IMR-90 (cell line): ENCODE data around the gene CITED2. TPM values are rescaled to one million over a fixed set of nuclear protein-coding genes. Genes with fewer than 3 reads are reported as not detected.

Source experiments
- ATAC-seq: fragments of 200-7000 bp; cut with Tn5 transposase; 2 replicates; pipeline ENCODE4 v1.9.1; 2020; ENCODE audit warnings: low read depth, mild to moderate bottlenecking, moderate library complexity
- BruUV-seq: library from RNA; stranded (reverse); fragments of 400-500 nt; replicated peaks from 2 replicates; lab custom pipeline; 2021; lab: Mats Ljungman, UMichigan
- CTCF ChIA-PET: fragments of 300-600 bp; formaldehyde crosslinking; extraction: SDS; loops from one replicate; lab custom pipeline; 2021; ENCODE audit warnings: antibody characterized with exemption; lab: Yijun Ruan, JAX
- POLR2A ChIA-PET: fragments of 300-600 bp; sonication (Branson Sonifier 250); formaldehyde crosslinking; loops from one replicate; lab custom pipeline; 2022; ENCODE audit warnings: antibody characterized with exemption; ENCODE audit not compliant: unreplicated experiment; lab: Charles Lee
- DNase-seq: peaks from one replicate; pipeline ENCODE4 v3.0.0; 2013
- H2AFZ ChIP-seq: replicated peaks from 2 replicates; pipeline ENCODE3; 2013; ENCODE audit warnings: low read length, mild to moderate bottlenecking; ENCODE audit not compliant: poor library complexity
- H2AK5ac ChIP-seq: 2 replicates; pipeline ENCODE4 v1.6.1; 2013; ENCODE audit warnings: low read depth, low read length, inconsistent platforms
- H2AK9ac ChIP-seq: replicated peaks from 2 replicates; pipeline ENCODE3; 2013; ENCODE audit warnings: mild to moderate bottlenecking, low read depth, low read length, moderate library complexity; ENCODE audit not compliant: poor library complexity
- H2BK120ac ChIP-seq: 2 replicates; pipeline ENCODE4 v1.6.1; 2013; ENCODE audit warnings: low read depth, low read length, inconsistent platforms
- H2BK15ac ChIP-seq: 3 replicates; pipeline ENCODE4 v1.6.1; 2013; ENCODE audit warnings: low read depth, low read length, inconsistent platforms
- H2BK20ac ChIP-seq: 2 replicates; pipeline ENCODE4 v1.6.1; 2013; ENCODE audit warnings: low read depth, mild to moderate bottlenecking, inconsistent platforms, low read length, moderate library complexity
- H2BK5ac ChIP-seq: 2 replicates; pipeline ENCODE4 v1.6.1; 2013; ENCODE audit warnings: mild to moderate bottlenecking, low read depth, low read length, inconsistent platforms; ENCODE audit not compliant: poor library complexity, severe bottlenecking
- H3K14ac ChIP-seq: replicated peaks from 2 replicates; pipeline ENCODE4 v1.6.1; 2013; ENCODE audit warnings: low read depth, low read length, inconsistent platforms
- H3K18ac ChIP-seq: 2 replicates; pipeline ENCODE4 v1.6.1; 2013; ENCODE audit warnings: low read depth, low read length, control low read depth
- H3K23ac ChIP-seq: 2 replicates; pipeline ENCODE4 v1.6.1; 2013; ENCODE audit warnings: low read depth, low read length, inconsistent platforms
- H3K27ac ChIP-seq: 2 replicates; pipeline ENCODE4 v1.5.1; 2013; ENCODE audit warnings: mild to moderate bottlenecking, control low read depth, low read length; ENCODE audit not compliant: insufficient read depth
- H3K27me3 ChIP-seq: 2 replicates; pipeline ENCODE4 v1.6.1; 2013; ENCODE audit warnings: low read length; ENCODE audit not compliant: control insufficient read depth, insufficient read depth
- H3K36me3 ChIP-seq: 2 replicates; pipeline ENCODE4 v1.6.1; 2013; ENCODE audit warnings: low read length, mixed read lengths; ENCODE audit not compliant: control insufficient read depth, insufficient read depth
- H3K4ac ChIP-seq: 2 replicates; pipeline ENCODE4 v1.6.1; 2013; ENCODE audit warnings: low read depth, low read length, inconsistent platforms
- H3K4me1 ChIP-seq: 2 replicates; pipeline ENCODE4 v1.6.1; 2013; ENCODE audit warnings: low read length, mixed read lengths; ENCODE audit not compliant: control insufficient read depth, insufficient read depth
- H3K4me2 ChIP-seq: 2 replicates; pipeline ENCODE4 v1.6.1; 2013; ENCODE audit warnings: low read depth, mild to moderate bottlenecking, control low read depth, low read length, moderate library complexity
- H3K4me3 ChIP-seq: 2 replicates; pipeline ENCODE4 v1.5.1; 2013; ENCODE audit warnings: low read depth, mild to moderate bottlenecking, control low read depth, low read length, moderate library complexity; ENCODE audit not compliant: insufficient read depth
- H3K56ac ChIP-seq: 2 replicates; pipeline ENCODE4 v1.6.1; 2013; ENCODE audit warnings: low read length, inconsistent platforms; ENCODE audit not compliant: insufficient read depth; ENCODE audit errors: extremely low read depth
- H3K79me1 ChIP-seq, 2 experiments: 2 replicates each; pipeline ENCODE4 v1.6.1; 2013; ENCODE audit warnings: low read length in 2 of 2, inconsistent platforms in 1 of 2, low read depth in 1 of 2
- H3K9ac ChIP-seq: 2 replicates; pipeline ENCODE4 v1.6.1; 2013; ENCODE audit warnings: low read depth, low read length, control low read depth
- H3K9me1 ChIP-seq: 2 replicates; pipeline ENCODE4 v1.6.1; 2013; ENCODE audit warnings: low read length, inconsistent platforms; ENCODE audit not compliant: insufficient read depth
- H3K9me3 ChIP-seq: 2 replicates; pipeline ENCODE4 v1.6.1; 2013; ENCODE audit warnings: low read length; ENCODE audit not compliant: control insufficient read depth, insufficient read depth
- H4K20me1 ChIP-seq: 2 replicates; pipeline ENCODE4 v1.6.1; 2013; ENCODE audit warnings: low read length, inconsistent platforms; ENCODE audit not compliant: insufficient read depth
- H4K5ac ChIP-seq: 2 replicates; pipeline ENCODE4 v1.6.1; 2013; ENCODE audit warnings: mild to moderate bottlenecking, low read depth, low read length, control low read depth
- H4K8ac ChIP-seq, 2 experiments: 2 replicates each; pipeline ENCODE4 v1.6.1; 2013; ENCODE audit warnings: low read depth in 2 of 2, low read length in 2 of 2, control low read depth in 1 of 2, inconsistent platforms in 1 of 2
- H4K91ac ChIP-seq: 2 replicates; pipeline ENCODE4 v1.6.1; 2013; ENCODE audit warnings: low read depth, low read length, inconsistent platforms; ENCODE audit not compliant: insufficient read depth
- BHLHE40 ChIP-seq: fragments of 150-350 bp; IDR thresholded peaks from 2 replicates; pipeline ENCODE4 v1.6.1; 2016; ENCODE audit warnings: mild to moderate bottlenecking, low read depth, low read length
- CEBPB ChIP-seq: IDR thresholded peaks from 2 replicates; pipeline ENCODE4 v1.6.1; 2012; ENCODE audit warnings: low read depth, low read length, improper control_type of control experiment
- CHD1 ChIP-seq: IDR thresholded peaks from 2 replicates; pipeline ENCODE4 v1.6.1; 2012; ENCODE audit warnings: low read depth, low read length, improper control_type of control experiment
- ELK1 ChIP-seq: fragments of 150-350 bp; IDR thresholded peaks from 2 replicates; pipeline ENCODE4 v1.6.1; 2016; ENCODE audit warnings: low read depth, mild to moderate bottlenecking, low read length, moderate library complexity, borderline replicate concordance
- FOS ChIP-seq: fragments of 150-350 bp; IDR thresholded peaks from 2 replicates; pipeline ENCODE4 v1.6.1; 2016; ENCODE audit warnings: low read depth, low read length
- MAFK ChIP-seq: IDR thresholded peaks from 2 replicates; pipeline ENCODE4 v1.6.1; 2012; ENCODE audit warnings: low read depth, low read length, improper control_type of control experiment
- MXI1 ChIP-seq: IDR thresholded peaks from 2 replicates; pipeline ENCODE4 v1.6.1; 2012; ENCODE audit warnings: low read depth, mild to moderate bottlenecking, low read length, moderate library complexity, borderline replicate concordance
- NFE2L2 ChIP-seq: fragments of 150-350 bp; IDR thresholded peaks from 2 replicates; pipeline ENCODE4 v1.6.1; 2016; ENCODE audit warnings: low read depth, mild to moderate bottlenecking, low read length
- POLR2A ChIP-seq: IDR thresholded peaks from 2 replicates; pipeline ENCODE4 v1.6.1; 2012; ENCODE audit warnings: mild to moderate bottlenecking, low read depth, low read length
- RAD21 ChIP-seq: IDR thresholded peaks from 2 replicates; pipeline ENCODE4 v1.6.1; 2012; ENCODE audit warnings: low read length, improper control_type of control experiment
- RCOR1 ChIP-seq: IDR thresholded peaks from 2 replicates; pipeline ENCODE4 v1.6.1; 2012; ENCODE audit warnings: mild to moderate bottlenecking, low read length, improper control_type of control experiment; ENCODE audit not compliant: insufficient replicate concordance
- SMC3 ChIP-seq: fragments of 150-350 bp; IDR thresholded peaks from 2 replicates; pipeline ENCODE4 v1.6.1; 2016; ENCODE audit warnings: low read depth, mild to moderate bottlenecking, antibody characterized with exemption, low read length, moderate library complexity
- WGBS, 2 experiments: methylation state at CpG; one replicate each; pipeline versions ENCODE4 v1.1.5 to v1.1.7; 2013; ENCODE audit warnings: missing lambda C conversion rate in 2 of 2; ENCODE audit not compliant: insufficient read length in 1 of 2; ENCODE audit errors: extremely low coverage in 2 of 2; 5-methylcytosine and 5-hydroxymethylcytosine counted together
- dilution Hi-C: fragments of 300-500 bp; cut with HindIII; formaldehyde crosslinking; loops from one replicate; pipeline ENCODE4 v1.14.3; 2018; ENCODE audit warnings: low sequenced_read_pairs; ENCODE audit not compliant: unreplicated experiment
- in situ Hi-C: fragments of 300-500 bp; cut with MboI; formaldehyde crosslinking; loops from 3 replicates; pipeline ENCODE4 v1.14.3; 2019; ENCODE audit warnings: low sequenced_read_pairs, inconsistent platforms, mixed read lengths
- intact Hi-C: fragments of 100-400 bp; cut with micrococcal nuclease; formaldehyde crosslinking; loops from 2 replicates; pipeline ENCODE4 v1.10.0; 2022
- polyA plus RNA-seq, 3 experiments: library from polyadenylated mRNA; depleted of rRNA; stranded (reverse); fragments of >200 nt; gene quantifications; 2 replicates each; pipeline ENCODE4 v1.2.3, GENCODE V29; 2012; ENCODE audit warnings: low replicate concordance in 1 of 3
- total RNA-seq: library from RNA; depleted of rRNA; stranded (reverse); fragments of >200 nt; gene quantifications from 2 replicates; pipeline ENCODE4 v1.2.3, GENCODE V29; 2012
- TF ChIP-seq, protein P1 (sequence below): fragments of 150-350 bp; IDR thresholded peaks from 2 replicates; pipeline ENCODE4 v1.6.1; 2017; ENCODE audit warnings: mild to moderate bottlenecking, antibody characterized with exemption, low read length, low read depth
- TF ChIP-seq, protein P2 (sequence below): conservative IDR thresholded peaks from 2 replicates; pipeline ENCODE4 v1.5.1; 2012; ENCODE audit warnings: mild to moderate bottlenecking, low read depth, low read length, improper control_type of control experiment

The CITED2 gene
- total and polyA plus RNA-seq, 2 of the 4 experiments (the other 2 are of a cell fraction), result 163 to 483 TPM

- Histone ChIP-seq H3K4ac (no peak overlapping the region), H3K27ac (no peak overlapping the region), H3K9me3 (no peaks in the 10 kb centered on the region), H2BK5ac (no peak overlapping the region), H2AK9ac (no peak overlapping the region), H4K8ac (no peak overlapping the region), H3K9me1 (no peaks in the 10 kb centered on the region), H3K14ac (no peak overlapping the region), H3K4me3 (no peak overlapping the region), H4K91ac (no peak overlapping the region), H3K56ac (no peak overlapping the region), H2AFZ (no peak overlapping the region), H2BK20ac (no peak overlapping the region), H3K36me3 (no peaks in the 10 kb centered on the region), H3K27me3 (no peaks in the 10 kb centered on the region; the same call in 1 of the 2 replicates), H3K18ac (no peak overlapping the region), H2AK5ac (no peak overlapping the region), H3K23ac (no peak overlapping the region), H3K4me1 (no peaks in the 10 kb centered on the region), H3K4me2 (no peak overlapping the region), H3K9ac (no peak overlapping the region), H4K5ac (no peak overlapping the region), H4K20me1 (no peaks in the 10 kb centered on the region), H3K79me1 (no peaks in the 10 kb centered on the region), H2BK120ac (no peak overlapping the region), H2BK15ac (no peak overlapping the region)
- no peak for DNase-seq
- TF ChIP-seq CHD1, result no peak
- TF ChIP-seq RCOR1, result no peak
- TF ChIP-seq FOS, result no peak
- TF ChIP-seq, protein P1, sequence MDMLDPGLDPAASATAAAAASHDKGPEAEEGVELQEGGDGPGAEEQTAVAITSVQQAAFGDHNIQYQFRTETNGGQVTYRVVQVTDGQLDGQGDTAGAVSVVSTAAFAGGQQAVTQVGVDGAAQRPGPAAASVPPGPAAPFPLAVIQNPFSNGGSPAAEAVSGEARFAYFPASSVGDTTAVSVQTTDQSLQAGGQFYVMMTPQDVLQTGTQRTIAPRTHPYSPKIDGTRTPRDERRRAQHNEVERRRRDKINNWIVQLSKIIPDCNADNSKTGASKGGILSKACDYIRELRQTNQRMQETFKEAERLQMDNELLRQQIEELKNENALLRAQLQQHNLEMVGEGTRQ, result no peak
- TF ChIP-seq CEBPB, result no peak
- no peak for TF ChIP-seq RAD21
- TF ChIP-seq MXI1, result no peak
- no peak for TF ChIP-seq NFE2L2
- TF ChIP-seq POLR2A, result no peak
- no peak for TF ChIP-seq BHLHE40
- no peak for TF ChIP-seq SMC3
- TF ChIP-seq ELK1, result no peak
- no peak for TF ChIP-seq MAFK
- TF ChIP-seq, protein P2, sequence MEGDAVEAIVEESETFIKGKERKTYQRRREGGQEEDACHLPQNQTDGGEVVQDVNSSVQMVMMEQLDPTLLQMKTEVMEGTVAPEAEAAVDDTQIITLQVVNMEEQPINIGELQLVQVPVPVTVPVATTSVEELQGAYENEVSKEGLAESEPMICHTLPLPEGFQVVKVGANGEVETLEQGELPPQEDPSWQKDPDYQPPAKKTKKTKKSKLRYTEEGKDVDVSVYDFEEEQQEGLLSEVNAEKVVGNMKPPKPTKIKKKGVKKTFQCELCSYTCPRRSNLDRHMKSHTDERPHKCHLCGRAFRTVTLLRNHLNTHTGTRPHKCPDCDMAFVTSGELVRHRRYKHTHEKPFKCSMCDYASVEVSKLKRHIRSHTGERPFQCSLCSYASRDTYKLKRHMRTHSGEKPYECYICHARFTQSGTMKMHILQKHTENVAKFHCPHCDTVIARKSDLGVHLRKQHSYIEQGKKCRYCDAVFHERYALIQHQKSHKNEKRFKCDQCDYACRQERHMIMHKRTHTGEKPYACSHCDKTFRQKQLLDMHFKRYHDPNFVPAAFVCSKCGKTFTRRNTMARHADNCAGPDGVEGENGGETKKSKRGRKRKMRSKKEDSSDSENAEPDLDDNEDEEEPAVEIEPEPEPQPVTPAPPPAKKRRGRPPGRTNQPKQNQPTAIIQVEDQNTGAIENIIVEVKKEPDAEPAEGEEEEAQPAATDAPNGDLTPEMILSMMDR, result no peak
- intact Hi-C loops, result no loop called here
- ATAC-seq, result no peak
- ChIA-PET POLR2A (no interaction called here), CTCF (no interaction called here)
- no CpG with 5 or more reads among the region's 2 CpGs for WGBS, 2 experiments
- BruUV-seq, result no TSS peak
- in situ Hi-C loops, result loop anchor here (5.0 to 25.0 kb wide), 3 partner anchors 130 to 1555 kb away; partner anchors contain the start of gene PERP
- dilution Hi-C loops, result no loop called here
Observed at GRCh38 chr6:139356924-139357323, 17.5 kb downstream of the CITED2 start.
